ENCODE results near the gene TMEM236.

TMEM236 gene

GRCh38 chr10:17780727-17781126, 28.7 kb downstream of the TMEM236 start:
- ChIA-PET POLR2A (no interaction called here), CTCF (interaction anchor here (1.1 to 1.2 kb wide), 2 partner anchors 172 to 174 kb away, joined by 3 read pairs; no protein-coding TSS in a partner anchor)
- no peak for DNase-seq (ENCODE audit: low read depth, low spot score)
- TF ChIP-seq CTCF (IDR thresholded peaks at IDR 0.05; ENCODE audit: insufficient read depth, low read length, missing control alignments): no peak
- no peak overlapping the region for H3K4me3 ChIP-seq (ENCODE audit: low read depth, low read length)

- POLR2A ChIA-PET: no interaction called here
- TF ChIP-seq CTCF (IDR thresholded peaks at IDR 0.05; ENCODE audit: insufficient read depth, low read length, missing control alignments): no peak
- CTCF ChIA-PET: interaction anchor here (1.2 kb wide), 1 partner anchor 173 kb away, joined by 3 read pairs; no protein-coding TSS in a partner anchor
- H3K4me3 ChIP-seq (ENCODE audit: low read depth, low read length): no peak overlapping the region
- DNase-seq (ENCODE audit: low read depth, low spot score): no peak
Observed at GRCh38 chr10:17781856-17782255, 29.9 kb downstream of the TMEM236 start.

- no peak overlapping the region for H3K4me3 ChIP-seq (ENCODE audit: low read depth, low read length)
- ChIA-PET CTCF (no interaction called here), POLR2A (no interaction called here)
- TF ChIP-seq CTCF (IDR thresholded peaks at IDR 0.05; ENCODE audit: insufficient read depth, low read length, missing control alignments): no peak
- no peak for DNase-seq (ENCODE audit: low read depth, low spot score)
Observed at GRCh38 chr10:17782921-17783665, 31.1 kb downstream of the TMEM236 start.

- DNase-seq (ENCODE audit: low read depth, low spot score): no peak
- CTCF ChIA-PET: no interaction called here
- TF ChIP-seq CTCF (IDR thresholded peaks at IDR 0.05; ENCODE audit: insufficient read depth, low read length, missing control alignments): no peak
- POLR2A ChIA-PET: no interaction called here
- no peak overlapping the region for H3K4me3 ChIP-seq (ENCODE audit: low read depth, low read length)
Observed at GRCh38 chr10:17783751-17784150, 31.8 kb downstream of the TMEM236 start.

- ChIA-PET POLR2A (no interaction called here), CTCF (interaction anchor here (0.7 to 2.4 kb wide), 3 partner anchors 38 to 47 kb away, joined by 3 to 11 read pairs (median 4); no protein-coding TSS in a partner anchor)
- H3K4me3 ChIP-seq (ENCODE audit: low read depth, low read length): no peak overlapping the region
- no peak for TF ChIP-seq CTCF (IDR thresholded peaks at IDR 0.05; ENCODE audit: insufficient read depth, low read length, missing control alignments)
- DNase-seq (ENCODE audit: low read depth, low spot score): no peak
Observed at GRCh38 chr10:17784688-17785087, 32.7 kb downstream of the TMEM236 start.

- no peak for DNase-seq (ENCODE audit: low read depth, low spot score)
Observed at GRCh38 chr10:17785276-17785930, 33.4 kb downstream of the TMEM236 start.

More at GRCh38 chr10:17785276-17785930, 33.4 kb downstream of the TMEM236 start:
- POLR2A ChIA-PET: interaction anchor here (0.6 kb wide), 1 partner anchor 142 kb away, joined by 3 read pairs; no protein-coding TSS in a partner anchor
- H3K4me3 ChIP-seq (ENCODE audit: low read depth, low read length): no peak overlapping the region
- CTCF ChIA-PET: interaction anchor here (0.7 to 2.4 kb wide), 3 partner anchors 39 to 48 kb away, joined by 3 to 11 read pairs (median 4); no protein-coding TSS in a partner anchor
- no peak for TF ChIP-seq CTCF (IDR thresholded peaks at IDR 0.05; ENCODE audit: insufficient read depth, low read length, missing control alignments)

Measured in AG04449 (cell line).